ENCODE results near the gene SLAIN1.

DNA sequence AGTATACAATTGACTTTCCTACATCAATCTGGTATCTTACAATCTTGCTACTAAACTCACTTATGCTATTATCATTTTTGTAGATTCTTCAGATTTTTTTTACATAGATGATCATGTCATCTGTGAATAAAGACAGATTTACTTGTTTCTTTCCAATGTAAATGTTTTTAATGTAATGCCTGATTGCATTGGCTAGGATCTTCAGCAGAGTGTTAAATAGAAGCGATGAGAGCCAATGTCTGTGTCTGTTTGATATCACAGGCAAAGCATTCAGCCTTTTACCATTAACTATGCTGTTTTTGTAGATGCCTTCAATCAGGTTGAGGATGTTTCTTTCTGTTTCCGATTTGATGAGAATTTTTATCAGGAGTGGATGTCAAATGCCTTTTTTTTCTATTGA lies 19.2 kb downstream of the SLAIN1 start:
- TF ChIP-seq, protein P1, sequence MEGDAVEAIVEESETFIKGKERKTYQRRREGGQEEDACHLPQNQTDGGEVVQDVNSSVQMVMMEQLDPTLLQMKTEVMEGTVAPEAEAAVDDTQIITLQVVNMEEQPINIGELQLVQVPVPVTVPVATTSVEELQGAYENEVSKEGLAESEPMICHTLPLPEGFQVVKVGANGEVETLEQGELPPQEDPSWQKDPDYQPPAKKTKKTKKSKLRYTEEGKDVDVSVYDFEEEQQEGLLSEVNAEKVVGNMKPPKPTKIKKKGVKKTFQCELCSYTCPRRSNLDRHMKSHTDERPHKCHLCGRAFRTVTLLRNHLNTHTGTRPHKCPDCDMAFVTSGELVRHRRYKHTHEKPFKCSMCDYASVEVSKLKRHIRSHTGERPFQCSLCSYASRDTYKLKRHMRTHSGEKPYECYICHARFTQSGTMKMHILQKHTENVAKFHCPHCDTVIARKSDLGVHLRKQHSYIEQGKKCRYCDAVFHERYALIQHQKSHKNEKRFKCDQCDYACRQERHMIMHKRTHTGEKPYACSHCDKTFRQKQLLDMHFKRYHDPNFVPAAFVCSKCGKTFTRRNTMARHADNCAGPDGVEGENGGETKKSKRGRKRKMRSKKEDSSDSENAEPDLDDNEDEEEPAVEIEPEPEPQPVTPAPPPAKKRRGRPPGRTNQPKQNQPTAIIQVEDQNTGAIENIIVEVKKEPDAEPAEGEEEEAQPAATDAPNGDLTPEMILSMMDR (IDR thresholded peaks at IDR 0.05) = no peak
- TF ChIP-seq POLR2A (IDR thresholded peaks at IDR 0.05) = no peak
